ENCODE measurements around the gene ABHD16A. TPM values are rescaled to one million over a fixed set of nuclear protein-coding genes. Genes with fewer than 3 reads are reported as not detected.

ABHD16A gene
- total and polyA plus RNA-seq, 2 of the 13 experiments (the other 11 are each of a cell fraction or from before 2014, with no cell fraction given): 43.5 to 45.4 TPM

- peak; percentile 98 for TF ChIP-seq PRDM10 (CRISPR knock-in tag; IDR thresholded peaks at IDR 0.05; ENCODE audit: low read depth)
- no peak for TF ChIP-seq SRSF9 (IDR thresholded peaks at IDR 0.05; ENCODE audit: borderline replicate concordance, insufficient read depth, low read depth, low read length, poor library complexity, severe bottlenecking)
- no peak for TF ChIP-seq ZNF776 (CRISPR knock-in tag; IDR thresholded peaks at IDR 0.05)
- TF ChIP-seq BCL6 (CRISPR knock-in tag; IDR thresholded peaks at IDR 0.05): peak; percentile 97
- peak; percentile 97 for TF ChIP-seq MEIS2 (CRISPR knock-in tag; IDR thresholded peaks at IDR 0.05)
- TF ChIP-seq ZNF124 (CRISPR knock-in tag; IDR thresholded peaks at IDR 0.05): peak; percentile 87
- no peak for TF ChIP-seq TERF1 (CRISPR knock-in tag; IDR thresholded peaks at IDR 0.05)
- TF ChIP-seq ZNF781 (CRISPR knock-in tag; IDR thresholded peaks at IDR 0.05; ENCODE audit: borderline replicate concordance, not compliant biosample characterization): peak; percentile 96
- TF ChIP-seq PITX1 (CRISPR knock-in tag; IDR thresholded peaks at IDR 0.05): peak; percentile 99
- TF ChIP-seq ARHGAP35 (CRISPR knock-in tag; IDR thresholded peaks at IDR 0.05; ENCODE audit: borderline replicate concordance): no peak
- peak; percentile 83; the same call in 1 of the 2 replicates for TF ChIP-seq SALL2 (CRISPR knock-in tag; IDR thresholded peaks at IDR 0.05)
- TF ChIP-seq MYPOP (CRISPR knock-in tag; IDR thresholded peaks at IDR 0.05): peak; percentile 96
- peak; percentile 88 for TF ChIP-seq CREM (IDR thresholded peaks at IDR 0.05)
- TF ChIP-seq CREM (CRISPR knock-in tag; IDR thresholded peaks at IDR 0.05): no peak
- peak; percentile 96; the same call in 1 of the 2 replicates for TF ChIP-seq ZFP37 (CRISPR knock-in tag; IDR thresholded peaks at IDR 0.05; ENCODE audit: borderline replicate concordance)
- peak; percentile 92; the same call in 1 of the 2 replicates for TF ChIP-seq YEATS2 (CRISPR knock-in tag; IDR thresholded peaks at IDR 0.05; ENCODE audit: borderline replicate concordance)
- TF ChIP-seq TFDP2 (CRISPR knock-in tag; IDR thresholded peaks at IDR 0.05): peak; percentile 60
- TF ChIP-seq FOXP4 (CRISPR knock-in tag; IDR thresholded peaks at IDR 0.05): peak; percentile 98
Measured at GRCh38 chr6:31655349-31656237, 47.5 kb downstream of the ABHD16A start, which contains the start of gene APOM (continued).
